DOHH2 (cell line): Measurements from ENCODE around the gene RHOBTB3.

ENCODE experiments used
- EZH2phosphoT487 ChIP-seq: fragments of 200-600 bp; sonication (generic); IDR thresholded peaks from 2 replicates; pipeline ENCODE4 v1.6.1; 2017; ENCODE audit warnings: borderline replicate concordance, mild to moderate bottlenecking, antibody characterized with exemption, low read length, moderate library complexity, mixed read lengths
- TF ChIP-seq, protein P1 (sequence below): fragments of 200-600 bp; sonication (generic); IDR thresholded peaks from one replicate; pipeline ENCODE4 v1.5.1; 2014; ENCODE audit warnings: antibody characterized with exemption, mild to moderate bottlenecking, low read depth, low read length; ENCODE audit not compliant: poor library complexity, severe bottlenecking

DNA sequence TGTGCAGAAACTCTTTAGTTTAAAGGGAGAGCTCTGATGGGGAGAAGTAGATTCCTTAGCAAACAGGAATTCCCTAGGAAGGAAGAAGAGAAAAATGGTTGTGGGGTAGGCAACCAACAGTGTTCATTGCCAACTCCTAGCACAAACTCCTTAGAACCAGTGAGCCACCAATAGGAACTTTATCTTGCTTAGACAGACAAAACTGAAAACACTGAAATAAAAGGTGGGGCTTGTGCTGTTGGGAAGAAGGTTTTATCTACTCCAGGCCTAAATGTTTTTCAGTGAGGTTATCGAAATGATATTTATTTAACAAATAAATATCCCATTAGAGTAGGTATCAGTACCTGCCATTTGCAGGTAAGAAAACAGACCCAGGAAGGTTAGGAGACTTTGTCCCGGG is 99.1 kb downstream of the RHOBTB3 start:
- no peak for TF ChIP-seq EZH2phosphoT487
- TF ChIP-seq, protein P1, sequence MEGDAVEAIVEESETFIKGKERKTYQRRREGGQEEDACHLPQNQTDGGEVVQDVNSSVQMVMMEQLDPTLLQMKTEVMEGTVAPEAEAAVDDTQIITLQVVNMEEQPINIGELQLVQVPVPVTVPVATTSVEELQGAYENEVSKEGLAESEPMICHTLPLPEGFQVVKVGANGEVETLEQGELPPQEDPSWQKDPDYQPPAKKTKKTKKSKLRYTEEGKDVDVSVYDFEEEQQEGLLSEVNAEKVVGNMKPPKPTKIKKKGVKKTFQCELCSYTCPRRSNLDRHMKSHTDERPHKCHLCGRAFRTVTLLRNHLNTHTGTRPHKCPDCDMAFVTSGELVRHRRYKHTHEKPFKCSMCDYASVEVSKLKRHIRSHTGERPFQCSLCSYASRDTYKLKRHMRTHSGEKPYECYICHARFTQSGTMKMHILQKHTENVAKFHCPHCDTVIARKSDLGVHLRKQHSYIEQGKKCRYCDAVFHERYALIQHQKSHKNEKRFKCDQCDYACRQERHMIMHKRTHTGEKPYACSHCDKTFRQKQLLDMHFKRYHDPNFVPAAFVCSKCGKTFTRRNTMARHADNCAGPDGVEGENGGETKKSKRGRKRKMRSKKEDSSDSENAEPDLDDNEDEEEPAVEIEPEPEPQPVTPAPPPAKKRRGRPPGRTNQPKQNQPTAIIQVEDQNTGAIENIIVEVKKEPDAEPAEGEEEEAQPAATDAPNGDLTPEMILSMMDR = no peak
